DOHH2 (cell line): ENCODE results near the gene ANKMY1.

Experiments used
- H3F3A ChIP-seq: fragments of 200-600 bp; sonication (generic), shearing (Covaris generic); 2 replicates; pipeline ENCODE4 v1.6.0; 2016; ENCODE audit warnings: antibody characterized with exemption, mild to moderate bottlenecking; ENCODE audit not compliant: control insufficient read depth, insufficient read depth
- H3K27ac ChIP-seq: fragments of 200-600 bp; sonication (generic); 2 replicates; pipeline ENCODE4 v1.5.1; 2014; ENCODE audit warnings: low read depth, mild to moderate bottlenecking, low read length, moderate library complexity
- H3K27me3 ChIP-seq: fragments of 200-600 bp; sonication (generic); 2 replicates; pipeline ENCODE4 v1.6.1; 2014; ENCODE audit warnings: mild to moderate bottlenecking, low read length, mixed read lengths; ENCODE audit not compliant: control insufficient read depth
- H3K36me3 ChIP-seq: fragments of 200-600 bp; sonication (generic); 2 replicates; pipeline ENCODE4 v1.6.1; 2014; ENCODE audit warnings: mild to moderate bottlenecking, low read length, moderate library complexity, mixed read lengths; ENCODE audit not compliant: control insufficient read depth
- H3K4me1 ChIP-seq: fragments of 200-600 bp; sonication (generic); 2 replicates; pipeline ENCODE4 v1.6.1; 2014; ENCODE audit warnings: mild to moderate bottlenecking, low read length, mixed read lengths; ENCODE audit not compliant: control insufficient read depth
- H3K4me2 ChIP-seq: fragments of 200-600 bp; sonication (generic); 2 replicates; pipeline ENCODE4 v1.6.0; 2014; ENCODE audit warnings: mild to moderate bottlenecking, low read length, moderate library complexity
- H3K4me3 ChIP-seq: fragments of 200-600 bp; sonication (generic); 2 replicates; pipeline ENCODE4 v1.5.1; 2014; ENCODE audit warnings: mild to moderate bottlenecking, low read length, mixed read lengths
- H3K79me2 ChIP-seq: fragments of 200-600 bp; sonication (generic); 2 replicates; pipeline ENCODE4 v1.6.1; 2014; ENCODE audit warnings: mild to moderate bottlenecking, low read length, mixed read lengths; ENCODE audit not compliant: control insufficient read depth
- H3K9me2 ChIP-seq: fragments of 200-600 bp; sonication (generic); replicated peaks from 2 replicates; pipeline ENCODE4 v1.6.1; 2014; ENCODE audit warnings: mild to moderate bottlenecking, low read length, mixed read lengths; ENCODE audit not compliant: control insufficient read depth
- H3K9me3 ChIP-seq: fragments of 200-600 bp; sonication (generic); 2 replicates; pipeline ENCODE4 v1.6.1; 2014; ENCODE audit warnings: antibody characterized with exemption, low read length, mixed read lengths; ENCODE audit not compliant: control insufficient read depth, insufficient read depth
- H4K20me1 ChIP-seq: fragments of 200-600 bp; sonication (generic); 2 replicates; pipeline ENCODE4 v1.6.0; 2014; ENCODE audit warnings: low read depth, mild to moderate bottlenecking, antibody characterized with exemption, low read length, moderate library complexity; ENCODE audit not compliant: control insufficient read depth, insufficient read depth
- CTCF ChIP-seq: fragments of 200-600 bp; sonication (generic); IDR thresholded peaks from one replicate; pipeline ENCODE4 v1.5.1; 2014; ENCODE audit warnings: antibody characterized with exemption, mild to moderate bottlenecking, low read depth, low read length; ENCODE audit not compliant: poor library complexity, severe bottlenecking
- EZH2phosphoT487 ChIP-seq: fragments of 200-600 bp; sonication (generic); IDR thresholded peaks from 2 replicates; pipeline ENCODE4 v1.6.1; 2017; ENCODE audit warnings: borderline replicate concordance, mild to moderate bottlenecking, antibody characterized with exemption, low read length, moderate library complexity, mixed read lengths

Gene ANKMY1

GRCh38 chr2:240519396-240520129, 38.2 kb downstream of the ANKMY1 start:
- H3K27me3 ChIP-seq: no peaks in the 10 kb centered on the region
- TF ChIP-seq EZH2phosphoT487: no peak
- TF ChIP-seq CTCF: no peak

GRCh38 chr2:240518981-240519380, 38.8 kb downstream of the ANKMY1 start:
- no peak for TF ChIP-seq CTCF
- no peak for TF ChIP-seq EZH2phosphoT487
- Histone ChIP-seq H3K27ac (no peak overlapping the region), H3F3A (no peaks in the 10 kb centered on the region), H3K4me3 (no peak overlapping the region), H3K79me2 (no peaks in the 10 kb centered on the region), H3K9me3 (peaks cover 18% of the 10 kb centered on the region; the same call in 1 of the 2 replicates), H4K20me1 (no peaks in the 10 kb centered on the region), H3K4me1 (peaks cover 8% of the 10 kb centered on the region), H3K9me2 (no peaks in the 10 kb centered on the region), H3K36me3 (peaks cover 24% of the 10 kb centered on the region), H3K27me3 (no peaks in the 10 kb centered on the region), H3K4me2 (no peak overlapping the region)

More at GRCh38 chr2:240519396-240520129, 38.2 kb downstream of the ANKMY1 start:
- H3K27ac ChIP-seq: no peak overlapping the region
- H3K9me2 ChIP-seq: no peaks in the 10 kb centered on the region
- no peak overlapping the region for H3K4me2 ChIP-seq
- peaks cover 30% of the 10 kb centered on the region for H3K36me3 ChIP-seq
- H3K79me2 ChIP-seq: no peaks in the 10 kb centered on the region
- H3K4me3 ChIP-seq: no peak overlapping the region
- H3K4me1 ChIP-seq: peaks cover 2% of the 10 kb centered on the region
- H4K20me1 ChIP-seq: no peaks in the 10 kb centered on the region
- H3F3A ChIP-seq: no peaks in the 10 kb centered on the region
- H3K9me3 ChIP-seq: peaks cover 22% of the 10 kb centered on the region; the same call in 1 of the 2 replicates

GRCh38 chr2:240517342-240517741, 40.4 kb downstream of the ANKMY1 start:
- H3K4me1 ChIP-seq: peaks cover 12% of the 10 kb centered on the region

More at GRCh38 chr2:240517342-240517741, 40.4 kb downstream of the ANKMY1 start:
- H3F3A ChIP-seq: no peaks in the 10 kb centered on the region
- peaks cover 5% of the 10 kb centered on the region; the same call in 1 of the 2 replicates for H4K20me1 ChIP-seq
- peaks cover 16% of the 10 kb centered on the region for H3K36me3 ChIP-seq
- no peak for TF ChIP-seq EZH2phosphoT487
- TF ChIP-seq CTCF: no peak
- no peak overlapping the region for H3K4me3 ChIP-seq
- no peak overlapping the region for H3K27ac ChIP-seq
- no peaks in the 10 kb centered on the region for H3K79me2 ChIP-seq
- H3K4me2 ChIP-seq: no peak overlapping the region
- no peaks in the 10 kb centered on the region for H3K27me3 ChIP-seq
- no peaks in the 10 kb centered on the region for H3K9me2 ChIP-seq
- H3K9me3 ChIP-seq: peaks cover 3% of the 10 kb centered on the region; the same call in 1 of the 2 replicates
